Bronchial epithelial cell (primary cell): ENCODE results near the gene SUPT6H. TPM values are rescaled to one million over a fixed set of nuclear protein-coding genes. Genes with fewer than 3 reads are reported as not detected.
A peak's percentile ranks its signal among the peaks of the same experiment; 100 is the strongest.

ENCODE experiments used
- DNase-seq: peaks from one replicate; pipeline ENCODE4 v3.0.0-alpha.2; 2010; ENCODE audit warnings: low read depth
- FAIRE-seq: peaks from 2 replicates; lab custom pipeline; 2011; peaks lifted over from hg19 to GRCh38; lab: Jason Lieb, UNC
- H3K27me3 ChIP-seq: 2 replicates; pipeline ENCODE4 v1.5.1; 2011; ENCODE audit warnings: low read length; ENCODE audit not compliant: control insufficient read depth, insufficient read depth
- H3K36me3 ChIP-seq: 2 replicates; pipeline ENCODE4 v1.5.1; 2011; ENCODE audit warnings: low read length; ENCODE audit not compliant: control insufficient read depth, insufficient read depth
- H3K4me3 ChIP-seq: 2 replicates; pipeline ENCODE4 v1.5.1; 2011; ENCODE audit warnings: mild to moderate bottlenecking, low read depth, low read length, control low read depth
- CTCF ChIP-seq: IDR thresholded peaks from 2 replicates; pipeline ENCODE4 v1.5.1; 2011; ENCODE audit warnings: mild to moderate bottlenecking, moderate library complexity, low read length, control low read depth, inconsistent platforms; ENCODE audit not compliant: insufficient read depth, severe bottlenecking
- total RNA-seq: library from RNA; depleted of rRNA; stranded (reverse); fragments of >200 nt; gene quantifications from 2 replicates; pipeline ENCODE4 v1.2.1, GENCODE V29; 2014

Gene SUPT6H
- total RNA-seq, 1 donor from 2014 or later = 23.2 TPM

GRCh38 chr17:28626818-28627217 is 35.2 kb upstream of the SUPT6H start:
- no peak for DNase-seq
- Histone ChIP-seq H3K36me3 (peaks cover 19% of the 10 kb centered on the region), H3K27me3 (no peaks in the 10 kb centered on the region), H3K4me3 (no peak overlapping the region)
- TF ChIP-seq CTCF = no peak
- FAIRE-seq = no peak

- DNase-seq = no peak
- FAIRE-seq = no peak
- peaks cover 53% of the 10 kb centered on the region for H3K36me3 ChIP-seq
- no peak overlapping the region for H3K4me3 ChIP-seq
- no peak for TF ChIP-seq CTCF
- no peaks in the 10 kb centered on the region for H3K27me3 ChIP-seq
Observed at GRCh38 chr17:28634206-28634865, 27.7 kb upstream of the SUPT6H start.

GRCh38 chr17:28635506-28635905 is 26.5 kb upstream of the SUPT6H start:
- peaks cover 58% of the 10 kb centered on the region for H3K36me3 ChIP-seq
- no peak for FAIRE-seq
- TF ChIP-seq CTCF = no peak
- no peaks in the 10 kb centered on the region for H3K27me3 ChIP-seq
- no peak for DNase-seq
- no peak overlapping the region for H3K4me3 ChIP-seq

- Histone ChIP-seq H3K36me3 (peaks cover 39% of the 10 kb centered on the region), H3K27me3 (no peaks in the 10 kb centered on the region), H3K4me3 (no peak overlapping the region)
- DNase-seq = no peak
- no peak for FAIRE-seq
- no peak for TF ChIP-seq CTCF
Observed at GRCh38 chr17:28641579-28641978, 20.4 kb upstream of the SUPT6H start.

- peak; percentile 53 for DNase-seq
- Histone ChIP-seq H3K36me3 (peaks cover 28% of the 10 kb centered on the region), H3K27me3 (no peaks in the 10 kb centered on the region), H3K4me3 (peak overlapping the region; percentile 64)
- peak; percentile 62 for TF ChIP-seq CTCF
- no peak for FAIRE-seq
Observed at GRCh38 chr17:28643983-28644786, 17.8 kb upstream of the SUPT6H start.
